T-helper 17 cell (primary cell): ENCODE data around the gene ICAM1. TPM values are rescaled to one million over a fixed set of nuclear protein-coding genes. Genes with fewer than 3 reads are reported as not detected.
A peak's percentile ranks its signal among the peaks of the same experiment; 100 is the strongest.
"Not testable (repeated sequence)": the region's sequence is repeated elsewhere in the genome, so short reads cannot be mapped to it uniquely, and the experiment has no call there.

Source experiments
- ATAC-seq: fragments of 150-1000 bp; cut with Tn5 transposase; 2 replicates; pipeline ENCODE4 v1.10.0; 2021; ENCODE audit warnings: mild to moderate bottlenecking, moderate library complexity
- DNase-seq, 3 donors: peaks; one replicate each; pipeline versions ENCODE4 v3.0.0 to v3.0.0-alpha.2; 2020 to 2021
- H3K9me3 ChIP-seq: one replicate; pipeline ENCODE4 v1.7.0; 2013; ENCODE audit warnings: low read length, mild to moderate bottlenecking; ENCODE audit not compliant: control insufficient read depth, poor library complexity, severe bottlenecking
- H3K27ac Mint-ChIP-seq: one replicate; pipeline ENCODE4 v1.8.0; 2022; ENCODE audit warnings: mild to moderate bottlenecking, moderate library complexity, mixed read lengths
- H3K27me3 Mint-ChIP-seq: one replicate; pipeline ENCODE4 v1.8.0; 2022; ENCODE audit warnings: mixed read lengths
- H3K36me3 Mint-ChIP-seq: one replicate; pipeline ENCODE4 v1.8.0; 2022; ENCODE audit warnings: low read depth, mixed read lengths
- H3K4me1 Mint-ChIP-seq: one replicate; pipeline ENCODE4 v1.8.0; 2022; ENCODE audit warnings: mild to moderate bottlenecking, mixed read lengths
- H3K4me3 Mint-ChIP-seq: one replicate; pipeline ENCODE4 v1.8.0; 2022; ENCODE audit warnings: mild to moderate bottlenecking, moderate library complexity, mixed read lengths
- total RNA-seq, 4 donors: library from RNA in 2 of 4; stranded (reverse) in 2 of 4; gene quantifications; one replicate each; pipeline ENCODE4 v1.2.3 and lab custom pipeline; 2022 to 2026

ICAM1 gene
- total RNA-seq, 2 donors from 2014 or later, result 18.7 to 28.1 TPM

DNA sequence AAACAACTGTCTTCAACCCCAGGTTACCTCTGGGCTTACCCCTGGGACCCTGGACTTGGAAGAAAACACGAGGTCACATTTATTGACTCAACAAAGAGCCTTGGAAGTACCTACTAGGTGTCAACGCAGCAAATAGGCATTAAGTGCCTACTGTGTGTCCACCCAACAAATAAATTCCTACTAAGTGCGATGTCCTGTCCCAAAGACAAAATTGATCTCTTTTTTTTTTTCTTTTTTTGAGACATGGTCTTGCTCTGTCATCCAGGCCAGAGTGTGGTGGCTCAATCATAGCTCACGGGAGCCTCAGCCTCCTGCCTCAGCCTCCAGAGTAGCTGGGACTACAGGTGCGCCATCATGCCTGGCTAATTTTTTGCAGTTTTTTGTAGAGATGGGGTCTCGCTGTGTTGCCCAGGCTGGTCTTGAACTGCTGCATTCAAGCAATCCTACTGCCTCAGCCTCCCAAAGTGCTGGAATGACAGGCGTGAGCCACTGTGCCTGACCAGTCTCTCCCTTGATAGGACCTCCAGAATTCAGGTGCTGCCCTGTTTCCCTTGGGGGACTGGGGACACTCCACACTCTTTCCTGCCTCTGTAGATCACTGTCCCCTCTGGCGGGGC lies 39.2 kb upstream of the ICAM1 start:
- no peaks in the 10 kb centered on the region for H3K9me3 ChIP-seq
- Mint-ChIP-seq H3K4me1 (peaks cover 32% of the 10 kb centered on the region), H3K36me3 (no peaks in the 10 kb centered on the region), H3K4me3 (peak overlapping the region; percentile 93), H3K27me3 (no peaks in the 10 kb centered on the region), H3K27ac (peak overlapping the region; percentile 93)
- DNase-seq (no peak), ATAC-seq (no peak)

DNA sequence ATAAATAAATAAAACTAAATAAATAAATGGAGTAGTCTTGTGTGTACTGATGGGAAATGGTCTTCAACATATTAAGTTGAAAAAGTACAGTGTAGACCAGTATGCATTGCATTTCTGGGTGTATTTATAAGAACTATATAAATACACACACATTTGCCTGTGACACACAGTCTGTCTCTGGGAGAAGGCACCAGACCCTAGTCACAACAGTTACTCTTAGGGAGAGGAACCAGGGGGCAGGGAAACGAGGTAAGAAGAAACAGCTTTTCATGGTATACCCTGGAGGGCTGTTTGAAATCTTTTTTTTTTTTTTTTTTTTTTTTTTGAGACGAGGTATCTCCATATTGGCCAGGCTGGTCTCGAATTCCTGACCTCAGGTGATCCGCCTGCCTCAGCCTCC lies 37.0 kb upstream of the ICAM1 start:
- H3K4me1 Mint-ChIP-seq, result peaks cover 31% of the 10 kb centered on the region
- DNase-seq, result no peak

GRCh38 chr19:10235003-10235402 lies 35.9 kb upstream of the ICAM1 start:
- H3K9me3 ChIP-seq, result no peaks in the 10 kb centered on the region
- H3K4me1 Mint-ChIP-seq, result peaks cover 25% of the 10 kb centered on the region
- no peaks in the 10 kb centered on the region for H3K27me3 Mint-ChIP-seq
- no peaks in the 10 kb centered on the region for H3K36me3 Mint-ChIP-seq
- ATAC-seq, result no peak
- DNase-seq, result no peak
- H3K4me3 Mint-ChIP-seq, result peak overlapping the region; percentile 97
- peak overlapping the region; percentile 100 for H3K27ac Mint-ChIP-seq

More for the DNA sequence above, 37.0 kb upstream of the ICAM1 start:
- H3K9me3 ChIP-seq, result no peaks in the 10 kb centered on the region
- H3K36me3 Mint-ChIP-seq, result no peaks in the 10 kb centered on the region
- H3K4me3 Mint-ChIP-seq, result no peak overlapping the region
- H3K27me3 Mint-ChIP-seq, result no peaks in the 10 kb centered on the region
- H3K27ac Mint-ChIP-seq, result peak overlapping the region; percentile 93
- no peak for ATAC-seq

DNA sequence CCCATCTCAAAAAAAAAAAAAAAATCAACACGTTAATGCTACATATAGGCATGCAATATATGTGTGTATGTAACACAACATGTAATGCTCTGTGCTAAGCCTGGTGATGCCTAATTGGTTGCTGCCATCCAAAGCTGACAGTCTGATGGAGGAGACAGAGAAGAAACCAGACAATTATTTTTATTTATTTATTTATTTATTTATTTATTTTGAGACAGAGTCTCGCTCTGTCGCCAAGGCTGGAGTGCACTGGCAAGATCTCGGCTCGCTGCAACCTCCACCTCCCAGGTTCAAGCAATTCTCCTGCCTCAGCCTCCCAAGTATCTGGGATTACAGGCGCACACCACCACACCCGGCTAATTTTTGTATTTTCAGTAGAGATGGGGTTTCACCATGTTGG lies 35.5 kb upstream of the ICAM1 start:
- not testable (repeated sequence) for H3K9me3 ChIP-seq, H3K36me3 Mint-ChIP-seq, DNase-seq, ATAC-seq, H3K27me3 Mint-ChIP-seq
- H3K27ac Mint-ChIP-seq, result peak overlapping the region; percentile 100
- peaks cover 25% of the 10 kb centered on the region for H3K4me1 Mint-ChIP-seq
- H3K4me3 Mint-ChIP-seq, result peak overlapping the region; percentile 97

GRCh38 chr19:10237702-10238101 lies 33.2 kb upstream of the ICAM1 start:
- ATAC-seq (no peak), DNase-seq (no peak)
- Mint-ChIP-seq H3K4me1 (peaks cover 18% of the 10 kb centered on the region), H3K27me3 (no peaks in the 10 kb centered on the region), H3K27ac (peak overlapping the region; percentile 72), H3K36me3 (no peaks in the 10 kb centered on the region), H3K4me3 (no peak overlapping the region)
- no peaks in the 10 kb centered on the region for H3K9me3 ChIP-seq

- no peaks in the 10 kb centered on the region for H3K9me3 ChIP-seq
- peak overlapping the region; percentile 72 for H3K27ac Mint-ChIP-seq
- H3K36me3 Mint-ChIP-seq, result no peaks in the 10 kb centered on the region
- peak overlapping the region; percentile 49 for H3K4me3 Mint-ChIP-seq
- peaks cover 18% of the 10 kb centered on the region for H3K4me1 Mint-ChIP-seq
- no peak for ATAC-seq
- DNase-seq, result no peak
- H3K27me3 Mint-ChIP-seq, result no peaks in the 10 kb centered on the region
Measured at GRCh38 chr19:10238172-10238783, 32.6 kb upstream of the ICAM1 start.

GRCh38 chr19:10241826-10242449 lies 29.0 kb upstream of the ICAM1 start:
- not testable (repeated sequence) for H3K4me1 Mint-ChIP-seq, H3K27ac Mint-ChIP-seq, H3K9me3 ChIP-seq, H3K36me3 Mint-ChIP-seq, DNase-seq, ATAC-seq, H3K4me3 Mint-ChIP-seq, H3K27me3 Mint-ChIP-seq

DNA sequence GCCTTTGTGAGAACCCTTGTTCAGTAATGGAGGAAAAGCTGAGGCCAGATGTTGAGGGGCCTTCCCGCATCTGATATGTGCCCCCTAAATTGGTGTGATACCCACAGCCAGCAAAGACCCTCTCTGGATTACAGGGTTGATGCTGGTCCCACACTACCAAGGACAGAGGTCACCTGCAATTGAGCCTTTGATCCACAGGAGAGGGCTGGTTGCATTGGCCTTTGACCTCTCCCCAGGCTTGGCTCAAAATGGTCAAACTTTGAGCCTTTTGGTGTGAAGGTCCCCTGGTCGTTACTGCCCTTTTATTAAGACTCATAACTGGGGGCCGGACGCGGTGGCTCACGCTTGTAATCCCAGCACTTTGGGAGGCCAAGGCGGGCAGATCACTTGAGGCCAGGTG lies 27.3 kb upstream of the ICAM1 start:
- no peak for ATAC-seq
- Mint-ChIP-seq H3K36me3 (no peaks in the 10 kb centered on the region), H3K27ac (no peak overlapping the region), H3K4me1 (peaks cover 3% of the 10 kb centered on the region), H3K4me3 (no peak overlapping the region), H3K27me3 (no peaks in the 10 kb centered on the region)
- no peaks in the 10 kb centered on the region for H3K9me3 ChIP-seq
- DNase-seq, result no peak

GRCh38 chr19:10245189-10245939 lies 25.6 kb upstream of the ICAM1 start:
- H3K36me3 Mint-ChIP-seq, result no peaks in the 10 kb centered on the region
- no peak for ATAC-seq
- H3K4me3 Mint-ChIP-seq, result no peak overlapping the region
- no peak for DNase-seq
- H3K9me3 ChIP-seq, result no peaks in the 10 kb centered on the region
- no peaks in the 10 kb centered on the region for H3K27me3 Mint-ChIP-seq
- peak overlapping the region; percentile 62 for H3K27ac Mint-ChIP-seq
- H3K4me1 Mint-ChIP-seq, result peaks cover 6% of the 10 kb centered on the region

- DNase-seq (no peak), ATAC-seq (no peak)
- no peaks in the 10 kb centered on the region for H3K27me3 Mint-ChIP-seq
- peak overlapping the region; percentile 43 for H3K27ac Mint-ChIP-seq
- no peaks in the 10 kb centered on the region for H3K9me3 ChIP-seq
- no peaks in the 10 kb centered on the region for H3K36me3 Mint-ChIP-seq
- H3K4me1 Mint-ChIP-seq, result peaks cover 6% of the 10 kb centered on the region
- H3K4me3 Mint-ChIP-seq, result no peak overlapping the region
Measured at GRCh38 chr19:10246511-10246910, 24.4 kb upstream of the ICAM1 start.

GRCh38 chr19:10251792-10252694 lies 18.9 kb upstream of the ICAM1 start, which contains the start of gene MRPL4:
Gene MRPL4 (plus strand): TSS chr19:10252214. CDS start chr19:10252254, 40 bp downstream.
- peaks cover 10% of the 10 kb centered on the region for H3K36me3 Mint-ChIP-seq
- peak within 1 kb of the TSS; percentile 97 for H3K4me3 Mint-ChIP-seq
- H3K27ac Mint-ChIP-seq, result peak within 1 kb of the TSS; percentile 91
- H3K27me3 Mint-ChIP-seq, result no peaks in the 10 kb centered on the region
- DNase-seq (peak; percentile 86 to 91 (median 91)), ATAC-seq (peak; percentile 97)
- H3K9me3 ChIP-seq, result no peaks in the 10 kb centered on the region
- peaks cover 13% of the 10 kb centered on the region for H3K4me1 Mint-ChIP-seq

DNA sequence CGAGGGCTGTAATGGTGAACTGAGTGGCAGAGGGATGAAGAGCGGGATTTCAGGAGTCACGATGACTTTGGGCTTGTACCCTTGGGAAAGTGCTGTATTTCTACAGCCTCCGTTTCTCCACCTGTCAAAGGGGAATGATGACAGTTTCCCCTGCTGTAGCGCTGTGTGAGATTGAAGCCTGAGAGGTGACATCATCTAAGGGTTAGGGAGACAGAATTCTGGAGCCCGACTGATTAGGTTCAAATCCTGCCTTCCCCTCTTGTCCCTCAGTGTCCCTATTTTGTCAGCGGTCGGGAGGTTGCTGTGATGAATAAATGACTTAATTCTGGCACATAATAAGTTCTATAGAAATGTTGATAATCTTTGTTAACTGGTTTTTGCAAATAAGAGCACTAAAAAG lies 18.2 kb upstream of the ICAM1 start:
- ATAC-seq (no peak), DNase-seq (no peak)
- Mint-ChIP-seq H3K4me1 (peaks cover 19% of the 10 kb centered on the region), H3K4me3 (peak overlapping the region; percentile 97), H3K36me3 (peaks cover 16% of the 10 kb centered on the region), H3K27ac (peak overlapping the region; percentile 91), H3K27me3 (no peaks in the 10 kb centered on the region)
- H3K9me3 ChIP-seq, result no peaks in the 10 kb centered on the region
